ENCODE results near the gene GSG1L. TPM values are rescaled to one million over a fixed set of nuclear protein-coding genes. Genes with fewer than 3 reads are reported as not detected.
A peak's percentile ranks its signal among the peaks of the same experiment; 100 is the strongest.

Gene GSG1L
- total and polyA plus RNA-seq, 4 donors = not detected

DNA sequence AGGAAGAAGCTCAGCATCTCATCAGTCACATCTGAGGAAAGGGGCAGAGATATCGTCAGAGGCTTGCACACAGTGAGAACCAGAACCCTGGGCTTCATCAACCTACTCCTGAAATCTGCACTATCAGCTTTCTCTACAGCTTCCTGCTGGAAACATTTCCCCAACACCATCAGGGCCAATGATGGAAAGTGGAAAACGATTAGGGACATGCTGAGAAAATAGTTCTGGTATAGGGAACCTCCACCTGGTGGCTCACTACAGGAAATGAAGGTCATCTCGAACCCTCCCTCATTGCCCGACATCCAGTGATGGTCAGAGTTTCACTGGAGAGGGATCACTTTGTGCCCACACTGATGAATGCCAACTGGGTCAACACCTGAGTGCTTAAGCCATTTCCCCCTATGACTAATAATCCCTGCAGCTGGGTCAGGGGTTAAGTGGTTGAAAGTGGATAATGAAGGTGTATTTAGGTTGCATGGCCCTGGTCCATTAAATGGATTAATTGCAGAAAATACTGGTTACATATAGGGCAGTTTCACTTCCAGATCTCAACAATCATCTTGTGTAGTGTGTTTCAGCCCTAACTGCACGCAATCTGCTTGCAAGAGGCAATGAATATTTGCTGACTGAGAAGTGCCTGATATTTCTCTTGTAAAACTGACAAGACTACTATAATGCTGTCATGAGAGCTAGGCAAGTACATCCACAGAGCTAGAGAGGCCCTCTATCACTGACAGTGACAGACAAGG, 43.1 kb upstream of the GSG1L start:
- TF ChIP-seq HNF4A (conservative IDR thresholded peaks at IDR 0.05) = no peak
- TF ChIP-seq JUND (IDR thresholded peaks at IDR 0.05) = no peak
- TF ChIP-seq HNF4G (IDR thresholded peaks at IDR 0.05) = no peak
- no peak for TF ChIP-seq SP1 (IDR thresholded peaks at IDR 0.05)
- no peak for TF ChIP-seq ZBTB33 (IDR thresholded peaks at IDR 0.05)
- no peak for TF ChIP-seq NR2F2 (IDR thresholded peaks at IDR 0.05)
- no peak for TF ChIP-seq FOXA2 (IDR thresholded peaks at IDR 0.05)
- TF ChIP-seq, protein P1, sequence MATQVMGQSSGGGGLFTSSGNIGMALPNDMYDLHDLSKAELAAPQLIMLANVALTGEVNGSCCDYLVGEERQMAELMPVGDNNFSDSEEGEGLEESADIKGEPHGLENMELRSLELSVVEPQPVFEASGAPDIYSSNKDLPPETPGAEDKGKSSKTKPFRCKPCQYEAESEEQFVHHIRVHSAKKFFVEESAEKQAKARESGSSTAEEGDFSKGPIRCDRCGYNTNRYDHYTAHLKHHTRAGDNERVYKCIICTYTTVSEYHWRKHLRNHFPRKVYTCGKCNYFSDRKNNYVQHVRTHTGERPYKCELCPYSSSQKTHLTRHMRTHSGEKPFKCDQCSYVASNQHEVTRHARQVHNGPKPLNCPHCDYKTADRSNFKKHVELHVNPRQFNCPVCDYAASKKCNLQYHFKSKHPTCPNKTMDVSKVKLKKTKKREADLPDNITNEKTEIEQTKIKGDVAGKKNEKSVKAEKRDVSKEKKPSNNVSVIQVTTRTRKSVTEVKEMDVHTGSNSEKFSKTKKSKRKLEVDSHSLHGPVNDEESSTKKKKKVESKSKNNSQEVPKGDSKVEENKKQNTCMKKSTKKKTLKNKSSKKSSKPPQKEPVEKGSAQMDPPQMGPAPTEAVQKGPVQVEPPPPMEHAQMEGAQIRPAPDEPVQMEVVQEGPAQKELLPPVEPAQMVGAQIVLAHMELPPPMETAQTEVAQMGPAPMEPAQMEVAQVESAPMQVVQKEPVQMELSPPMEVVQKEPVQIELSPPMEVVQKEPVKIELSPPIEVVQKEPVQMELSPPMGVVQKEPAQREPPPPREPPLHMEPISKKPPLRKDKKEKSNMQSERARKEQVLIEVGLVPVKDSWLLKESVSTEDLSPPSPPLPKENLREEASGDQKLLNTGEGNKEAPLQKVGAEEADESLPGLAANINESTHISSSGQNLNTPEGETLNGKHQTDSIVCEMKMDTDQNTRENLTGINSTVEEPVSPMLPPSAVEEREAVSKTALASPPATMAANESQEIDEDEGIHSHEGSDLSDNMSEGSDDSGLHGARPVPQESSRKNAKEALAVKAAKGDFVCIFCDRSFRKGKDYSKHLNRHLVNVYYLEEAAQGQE (IDR thresholded peaks at IDR 0.05) = no peak
- TF ChIP-seq GABPA (IDR thresholded peaks at IDR 0.05 in 1 of 2, conservative IDR thresholded peaks at IDR 0.05 in 1 of 2) = no peak
- no peak for TF ChIP-seq YY1 (IDR thresholded peaks at IDR 0.05)
- no peak for TF ChIP-seq FOXA1 (IDR thresholded peaks at IDR 0.05)
- TF ChIP-seq, protein P2, sequence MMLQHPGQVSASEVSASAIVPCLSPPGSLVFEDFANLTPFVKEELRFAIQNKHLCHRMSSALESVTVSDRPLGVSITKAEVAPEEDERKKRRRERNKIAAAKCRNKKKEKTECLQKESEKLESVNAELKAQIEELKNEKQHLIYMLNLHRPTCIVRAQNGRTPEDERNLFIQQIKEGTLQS (IDR thresholded peaks at IDR 0.05) = no peak
- no peak for TF ChIP-seq CTCF (IDR thresholded peaks at IDR 0.05; ENCODE audit: low read depth, low read length, missing input control)
- no peak for TF ChIP-seq TAF1 (conservative IDR thresholded peaks at IDR 0.05)
- H3K9me3 ChIP-seq (ENCODE audit: control insufficient read depth in 4 of 4, low read length in 3 of 4) = no peaks in the 10 kb centered on the region
- WGBS = 78% methylated on average over 5 of the region's 5 CpGs
- H3K4me3 ChIP-seq (ENCODE audit: low read depth in 1 of 3, low read length in 3 of 3) = no peak overlapping the region
- H3K9ac ChIP-seq (ENCODE audit: low read depth in 1 of 2, low read length in 2 of 2) = no peak overlapping the region
- H3K4me1 ChIP-seq (ENCODE audit: control insufficient read depth in 4 of 4, insufficient read depth in 4 of 4, low read length in 3 of 4) = peaks cover 5 to 31% (median 28%) of the 10 kb centered on the region in 4 donors
- H3K27ac ChIP-seq (ENCODE audit: low read depth in 1 of 2, low read length in 2 of 2) = peak overlapping the region in 1 of 2 donors; percentile 39
- DNase-seq (ENCODE audit: low spot score) = no peak
- no peaks in the 10 kb centered on the region for H3K27me3 ChIP-seq (ENCODE audit: control insufficient read depth in 4 of 4, insufficient read depth in 4 of 4, low read length in 3 of 4)
- H3K36me3 ChIP-seq (ENCODE audit: control insufficient read depth in 4 of 4, insufficient read depth in 3 of 4, low read depth in 1 of 4, low read length in 3 of 4) = peaks cover 4 to 56% (median 45%) of the 10 kb centered on the region in 4 donors

DNA sequence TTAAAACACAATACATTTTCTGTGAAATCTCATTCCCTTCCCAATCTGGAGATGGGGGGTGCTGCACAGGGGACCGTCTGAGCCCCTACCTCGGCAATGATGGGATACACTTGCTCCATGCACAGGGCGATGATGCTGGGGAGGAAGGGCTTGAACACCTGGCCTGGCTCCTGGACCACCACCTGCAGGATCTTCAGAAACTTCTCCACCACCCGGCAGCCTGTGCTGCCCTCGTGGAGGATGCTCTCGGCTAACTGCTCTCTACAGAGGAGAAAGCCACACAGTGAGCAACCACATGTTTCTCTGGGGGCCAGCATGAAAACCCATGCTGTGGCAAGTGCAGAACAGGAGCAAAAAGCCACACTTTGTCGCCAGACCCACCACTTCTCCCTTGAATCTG, 42.4 kb upstream of the GSG1L start:
- Histone ChIP-seq H3K27me3 (ENCODE audit: control insufficient read depth in 4 of 4, insufficient read depth in 4 of 4, low read length in 3 of 4) (no peaks in the 10 kb centered on the region), H3K9me3 (ENCODE audit: control insufficient read depth in 4 of 4, low read length in 3 of 4) (no peaks in the 10 kb centered on the region), H3K9ac (ENCODE audit: low read depth in 1 of 2, low read length in 2 of 2) (no peak overlapping the region), H3K36me3 (ENCODE audit: control insufficient read depth in 4 of 4, insufficient read depth in 3 of 4, low read depth in 1 of 4, low read length in 3 of 4) (peaks cover 10 to 60% (median 49%) of the 10 kb centered on the region in 4 donors), H3K4me3 (ENCODE audit: low read depth in 1 of 3, low read length in 3 of 3) (no peak overlapping the region), H3K4me1 (ENCODE audit: control insufficient read depth in 4 of 4, insufficient read depth in 4 of 4, low read length in 3 of 4) (peaks cover 5 to 31% (median 28%) of the 10 kb centered on the region in 4 donors), H3K27ac (ENCODE audit: low read depth in 1 of 2, low read length in 2 of 2) (peak overlapping the region; percentile 43 to 55)
- DNase-seq (ENCODE audit: low spot score) = no peak
- WGBS = 93% methylated on average over 7 of the region's 7 CpGs
- TF ChIP-seq JUND (IDR thresholded peaks at IDR 0.05) = no peak
- TF ChIP-seq ZBTB33 (IDR thresholded peaks at IDR 0.05) = no peak
- TF ChIP-seq, protein P2 (IDR thresholded peaks at IDR 0.05) = no peak
- no peak for TF ChIP-seq NR2F2 (IDR thresholded peaks at IDR 0.05)
- no peak for TF ChIP-seq RXRA (IDR thresholded peaks at IDR 0.05)
- TF ChIP-seq YY1 (IDR thresholded peaks at IDR 0.05) = no peak
- no peak for TF ChIP-seq FOXA2 (IDR thresholded peaks at IDR 0.05)
- TF ChIP-seq HNF4A (conservative IDR thresholded peaks at IDR 0.05) = no peak
- no peak for TF ChIP-seq TAF1 (conservative IDR thresholded peaks at IDR 0.05)
- TF ChIP-seq MAX (IDR thresholded peaks at IDR 0.05) = no peak
- TF ChIP-seq FOXA1 (IDR thresholded peaks at IDR 0.05) = no peak
- TF ChIP-seq RAD21 (IDR thresholded peaks at IDR 0.05) = no peak
- no peak for TF ChIP-seq HNF4G (IDR thresholded peaks at IDR 0.05)
- TF ChIP-seq CTCF (IDR thresholded peaks at IDR 0.05; ENCODE audit: low read depth, low read length, missing input control) = no peak
- no peak for TF ChIP-seq GABPA (IDR thresholded peaks at IDR 0.05 in 1 of 2, conservative IDR thresholded peaks at IDR 0.05 in 1 of 2)
- TF ChIP-seq SP1 (IDR thresholded peaks at IDR 0.05) = no peak
